ENCODE data around the gene SLC30A2. TPM values are rescaled to one million over a fixed set of nuclear protein-coding genes. Genes with fewer than 3 reads are reported as not detected.
A peak's percentile ranks its signal among the peaks of the same experiment; 100 is the strongest.

SLC30A2 gene
- total and polyA plus RNA-seq, 8 donors, result 0.30 to 2.0 (median 0.46) TPM; not detected in 5

DNA sequence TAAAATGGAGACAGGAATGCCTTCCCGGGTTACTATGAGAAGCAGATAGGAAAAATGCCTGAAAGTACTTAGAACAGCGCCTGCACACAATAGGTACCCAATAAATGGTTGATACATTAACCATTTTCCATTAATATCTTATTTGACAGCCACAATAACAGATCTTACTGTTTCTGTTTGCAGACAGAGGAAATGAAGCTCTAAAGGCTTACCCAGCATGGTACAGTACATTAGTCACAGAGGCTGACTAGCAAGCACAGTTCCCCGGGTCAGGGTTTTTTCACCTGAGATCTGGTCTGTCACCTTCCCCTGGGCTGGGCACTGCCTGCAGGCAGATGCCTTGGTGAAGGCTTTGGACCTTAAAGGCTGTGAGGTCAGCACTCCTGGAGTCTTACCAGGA lies 18.6 kb upstream of the SLC30A2 start:
- intact Hi-C loops (cut with DNase I; ENCODE audit: low total_unique reads), result no loop called here
- TF ChIP-seq EP300 (IDR thresholded peaks at IDR 0.05), result no peak
- no peak for TF ChIP-seq POLR2AphosphoS5 (IDR thresholded peaks at IDR 0.05)
- no peak for TF ChIP-seq POLR2A (IDR thresholded peaks at IDR 0.05)
- TF ChIP-seq, protein P1, sequence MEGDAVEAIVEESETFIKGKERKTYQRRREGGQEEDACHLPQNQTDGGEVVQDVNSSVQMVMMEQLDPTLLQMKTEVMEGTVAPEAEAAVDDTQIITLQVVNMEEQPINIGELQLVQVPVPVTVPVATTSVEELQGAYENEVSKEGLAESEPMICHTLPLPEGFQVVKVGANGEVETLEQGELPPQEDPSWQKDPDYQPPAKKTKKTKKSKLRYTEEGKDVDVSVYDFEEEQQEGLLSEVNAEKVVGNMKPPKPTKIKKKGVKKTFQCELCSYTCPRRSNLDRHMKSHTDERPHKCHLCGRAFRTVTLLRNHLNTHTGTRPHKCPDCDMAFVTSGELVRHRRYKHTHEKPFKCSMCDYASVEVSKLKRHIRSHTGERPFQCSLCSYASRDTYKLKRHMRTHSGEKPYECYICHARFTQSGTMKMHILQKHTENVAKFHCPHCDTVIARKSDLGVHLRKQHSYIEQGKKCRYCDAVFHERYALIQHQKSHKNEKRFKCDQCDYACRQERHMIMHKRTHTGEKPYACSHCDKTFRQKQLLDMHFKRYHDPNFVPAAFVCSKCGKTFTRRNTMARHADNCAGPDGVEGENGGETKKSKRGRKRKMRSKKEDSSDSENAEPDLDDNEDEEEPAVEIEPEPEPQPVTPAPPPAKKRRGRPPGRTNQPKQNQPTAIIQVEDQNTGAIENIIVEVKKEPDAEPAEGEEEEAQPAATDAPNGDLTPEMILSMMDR (IDR thresholded peaks at IDR 0.05), result no peak
- Histone ChIP-seq H3K9me3 (no peaks in the 10 kb centered on the region), H3K27me3 (peaks cover 0 to 34% (median 0%) of the 10 kb centered on the region in 3 donors), H3K27ac (no peak overlapping the region), H3K36me3 (no peaks in the 10 kb centered on the region), H3K4me3 (no peak overlapping the region), H3K4me1 (peaks cover 7 to 15% (median 11%) of the 10 kb centered on the region in 4 donors)
- peak in 1 of 2 donors; percentile 38 for DNase-seq
- WGBS, 5 donors, result 31 to 60% (median 44%) methylated on average over 3 of the region's 3 CpGs

DNA sequence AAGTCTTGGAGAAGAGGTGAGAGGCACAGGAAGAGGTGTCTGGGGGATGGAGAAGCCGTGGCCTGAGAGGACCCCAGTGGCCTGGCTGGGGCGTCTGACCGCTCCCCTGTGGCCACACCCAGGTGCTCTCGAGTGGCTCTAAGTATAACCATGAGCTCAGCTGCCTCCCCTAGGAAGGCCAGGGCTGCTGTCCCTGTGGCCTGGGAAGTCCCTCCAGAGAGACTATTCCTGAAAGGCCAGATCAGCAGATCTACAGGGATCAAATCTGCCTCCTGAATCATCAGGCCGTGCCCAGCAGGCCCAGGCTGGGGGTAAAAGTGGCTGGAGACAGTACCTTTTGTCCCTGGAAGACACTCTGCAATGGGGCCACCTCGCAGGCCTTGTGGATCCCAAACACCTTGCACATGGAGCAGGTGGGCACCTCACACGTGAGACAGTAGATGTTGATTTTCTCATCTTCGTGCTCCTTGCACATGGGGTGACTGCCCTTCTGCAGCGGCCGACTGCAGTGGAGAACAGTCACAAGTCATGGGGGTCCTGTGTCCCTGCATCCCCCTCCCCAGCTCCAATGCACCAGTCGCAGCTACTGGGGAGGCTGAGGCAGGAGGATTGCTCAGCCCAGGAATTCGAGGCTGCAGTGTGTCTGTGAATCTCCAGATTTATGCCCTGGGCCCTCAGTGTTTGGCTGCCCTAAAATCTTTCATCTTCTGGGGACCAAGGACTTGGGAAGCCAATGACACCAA lies 15.1 kb upstream of the SLC30A2 start:
- Histone ChIP-seq H3K27ac (no peak overlapping the region), H3K4me1 (no peaks in the 10 kb centered on the region), H3K36me3 (no peaks in the 10 kb centered on the region), H3K27me3 (peaks cover 0 to 10% (median 0%) of the 10 kb centered on the region in 3 donors), H3K9me3 (no peaks in the 10 kb centered on the region), H3K4me3 (no peak overlapping the region)
- no peak for DNase-seq
- 72 to 84% (median 79%) methylated on average over 8 to 12 of the region's 12 CpGs for WGBS, 5 donors
- intact Hi-C loops (cut with DNase I; ENCODE audit: low total_unique reads), result no loop called here
- no peak for TF ChIP-seq EP300 (IDR thresholded peaks at IDR 0.05)
- TF ChIP-seq, protein P1 (IDR thresholded peaks at IDR 0.05), result no peak
- no peak for TF ChIP-seq POLR2A (IDR thresholded peaks at IDR 0.05)
- no peak for TF ChIP-seq POLR2AphosphoS5 (IDR thresholded peaks at IDR 0.05)

DNA sequence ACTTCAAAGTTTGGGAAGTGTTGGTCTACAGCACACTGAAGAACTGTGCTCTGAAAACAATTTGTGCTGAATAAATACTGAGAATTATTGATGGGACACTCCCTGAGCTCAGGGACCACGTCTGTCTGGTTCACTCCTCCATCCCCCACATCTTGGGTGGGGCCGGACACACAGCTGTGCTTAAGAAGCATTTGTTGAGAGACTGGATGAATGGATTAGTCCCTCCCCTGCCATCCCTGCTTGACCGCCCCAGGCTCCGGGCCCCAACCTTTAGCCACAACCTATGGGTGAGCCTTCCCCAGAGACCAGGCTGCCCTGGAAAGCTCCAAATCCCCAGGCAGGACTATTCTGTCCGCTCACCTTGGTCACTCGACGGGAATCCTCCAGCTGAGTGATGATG lies 14.0 kb upstream of the SLC30A2 start:
- TF ChIP-seq POLR2A (IDR thresholded peaks at IDR 0.05) (no peak), EP300 (IDR thresholded peaks at IDR 0.05) (no peak)
- Histone ChIP-seq H3K36me3 (no peaks in the 10 kb centered on the region), H3K4me1 (no peaks in the 10 kb centered on the region), H3K27ac (no peak overlapping the region), H3K27me3 (peaks cover 0 to 10% (median 0%) of the 10 kb centered on the region in 3 donors), H3K4me3 (no peak overlapping the region), H3K9me3 (no peaks in the 10 kb centered on the region)
- WGBS, 5 donors, result 59 to 78% (median 64%) methylated on average over 7 of the region's 7 CpGs
- DNase-seq, result no peak
- intact Hi-C loops (cut with DNase I; ENCODE audit: low total_unique reads), result no loop called here

DNA sequence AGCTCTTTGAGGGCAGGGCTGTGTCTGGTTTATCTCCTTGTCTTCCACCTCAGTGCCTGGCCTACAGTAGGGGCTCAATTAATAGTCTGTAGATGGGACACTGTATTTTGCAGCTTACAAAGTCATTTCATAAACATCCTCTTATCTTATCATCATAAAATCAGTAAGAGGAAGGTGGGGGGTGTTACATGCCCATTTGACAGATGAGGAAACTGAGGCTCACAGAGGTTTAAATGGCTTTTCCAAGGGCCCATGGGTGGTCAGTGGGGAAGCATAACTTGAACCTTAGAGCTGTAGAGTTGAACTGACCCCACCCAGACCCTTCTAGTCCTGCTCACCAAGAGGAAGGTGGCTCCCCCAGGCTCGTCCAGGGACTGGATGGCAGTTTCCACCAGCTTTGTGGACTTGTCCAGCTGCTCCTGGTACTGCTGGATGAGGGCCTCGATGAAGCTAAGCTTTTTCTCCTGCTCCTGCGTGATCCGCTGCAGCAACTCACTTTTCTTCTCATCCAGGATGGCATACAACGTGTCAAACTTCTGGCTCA lies 12.2 kb upstream of the SLC30A2 start:
- WGBS, 5 donors, result 75 to 87% (median 85%) methylated on average over 5 of the region's 5 CpGs
- TF ChIP-seq POLR2AphosphoS5 (IDR thresholded peaks at IDR 0.05), result no peak
- TF ChIP-seq EP300 (IDR thresholded peaks at IDR 0.05), result no peak
- TF ChIP-seq POLR2A (IDR thresholded peaks at IDR 0.05), result no peak
- TF ChIP-seq, protein P1 (IDR thresholded peaks at IDR 0.05), result no peak

DNA sequence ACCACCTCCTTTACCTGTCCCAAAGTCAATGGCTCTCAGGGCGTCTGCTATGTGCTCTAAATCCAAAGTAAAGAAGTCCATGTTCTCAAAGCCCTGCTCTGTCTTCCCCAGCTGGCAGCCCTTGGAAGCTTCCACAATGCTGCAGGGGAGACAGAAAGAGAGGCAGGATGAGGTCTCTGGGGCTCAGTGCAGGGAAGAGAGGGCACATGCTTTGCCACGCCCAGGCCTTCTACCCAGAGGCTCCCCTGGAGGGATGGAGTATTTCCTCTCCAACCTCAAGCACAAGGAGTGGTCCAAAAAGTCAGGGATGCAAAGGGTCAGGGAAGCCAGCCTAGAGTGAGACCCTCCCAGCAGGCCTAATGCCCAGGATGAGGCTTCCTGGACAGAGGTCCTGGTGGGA lies 11.3 kb upstream of the SLC30A2 start:
- Histone ChIP-seq H3K9me3 (no peaks in the 10 kb centered on the region), H3K4me3 (no peak overlapping the region), H3K27ac (no peak overlapping the region), H3K36me3 (no peaks in the 10 kb centered on the region), H3K27me3 (peaks cover 0 to 27% (median 8%) of the 10 kb centered on the region in 3 donors), H3K4me1 (no peaks in the 10 kb centered on the region)
- no peak for TF ChIP-seq POLR2A (IDR thresholded peaks at IDR 0.05)
- TF ChIP-seq, protein P1 (IDR thresholded peaks at IDR 0.05), result no peak
- TF ChIP-seq EP300 (IDR thresholded peaks at IDR 0.05), result no peak
- TF ChIP-seq POLR2AphosphoS5 (IDR thresholded peaks at IDR 0.05), result no peak
- 72 to 83% (median 82%) methylated on average over 2 of the region's 2 CpGs for WGBS, 5 donors
- intact Hi-C loops (cut with DNase I; ENCODE audit: low total_unique reads), result no loop called here
- DNase-seq, result no peak

More for the DNA sequence above, 12.2 kb upstream of the SLC30A2 start:
- H3K36me3 ChIP-seq, result no peaks in the 10 kb centered on the region
- intact Hi-C loops (cut with DNase I; ENCODE audit: low total_unique reads), result no loop called here
- no peaks in the 10 kb centered on the region for H3K4me1 ChIP-seq
- H3K4me3 ChIP-seq, result no peak overlapping the region
- no peak for DNase-seq
- no peaks in the 10 kb centered on the region for H3K9me3 ChIP-seq
- H3K27ac ChIP-seq, result no peak overlapping the region
- H3K27me3 ChIP-seq, result peaks cover 0 to 22% (median 8%) of the 10 kb centered on the region in 3 donors
